ENCODE measurements around the gene U2SURP.

DNA sequence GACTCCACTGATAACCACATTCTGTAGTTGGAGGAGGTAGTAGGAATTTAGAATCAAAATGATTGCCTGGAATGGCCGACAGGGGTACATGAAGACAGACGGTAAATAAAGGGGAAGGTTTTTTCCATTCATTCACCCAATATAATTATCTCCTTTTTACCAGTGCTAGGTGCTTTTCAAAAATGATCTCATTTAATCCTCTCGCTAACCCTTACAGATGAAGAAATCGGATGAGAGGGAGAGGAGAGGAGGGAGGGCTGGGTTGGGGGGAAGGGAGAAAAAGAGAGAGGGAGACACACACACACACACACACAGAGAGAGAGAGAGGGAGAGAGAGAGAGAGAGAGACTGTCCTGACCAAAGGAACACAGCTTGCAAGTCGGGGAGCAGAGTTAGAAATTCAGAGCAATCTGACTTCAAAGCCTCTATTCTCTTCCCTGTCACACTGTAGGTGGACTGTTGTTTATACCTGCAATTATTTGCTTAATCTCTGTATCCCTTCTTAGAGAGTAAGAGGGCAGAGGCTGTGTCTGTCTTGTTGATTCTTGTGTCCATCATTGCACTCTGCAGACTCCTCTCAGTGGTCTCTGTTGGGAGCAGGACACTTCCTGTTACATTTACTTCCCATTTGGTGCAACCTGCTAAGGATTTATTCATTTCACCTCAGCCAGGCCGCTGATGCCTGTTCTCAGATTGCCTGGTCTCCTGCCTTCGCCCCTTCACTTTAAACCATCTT lies 19.2 kb upstream of the U2SURP start:
- TF ChIP-seq, protein P1, sequence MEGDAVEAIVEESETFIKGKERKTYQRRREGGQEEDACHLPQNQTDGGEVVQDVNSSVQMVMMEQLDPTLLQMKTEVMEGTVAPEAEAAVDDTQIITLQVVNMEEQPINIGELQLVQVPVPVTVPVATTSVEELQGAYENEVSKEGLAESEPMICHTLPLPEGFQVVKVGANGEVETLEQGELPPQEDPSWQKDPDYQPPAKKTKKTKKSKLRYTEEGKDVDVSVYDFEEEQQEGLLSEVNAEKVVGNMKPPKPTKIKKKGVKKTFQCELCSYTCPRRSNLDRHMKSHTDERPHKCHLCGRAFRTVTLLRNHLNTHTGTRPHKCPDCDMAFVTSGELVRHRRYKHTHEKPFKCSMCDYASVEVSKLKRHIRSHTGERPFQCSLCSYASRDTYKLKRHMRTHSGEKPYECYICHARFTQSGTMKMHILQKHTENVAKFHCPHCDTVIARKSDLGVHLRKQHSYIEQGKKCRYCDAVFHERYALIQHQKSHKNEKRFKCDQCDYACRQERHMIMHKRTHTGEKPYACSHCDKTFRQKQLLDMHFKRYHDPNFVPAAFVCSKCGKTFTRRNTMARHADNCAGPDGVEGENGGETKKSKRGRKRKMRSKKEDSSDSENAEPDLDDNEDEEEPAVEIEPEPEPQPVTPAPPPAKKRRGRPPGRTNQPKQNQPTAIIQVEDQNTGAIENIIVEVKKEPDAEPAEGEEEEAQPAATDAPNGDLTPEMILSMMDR (IDR thresholded peaks at IDR 0.05), result no peak
- no peak for TF ChIP-seq POLR2A (IDR thresholded peaks at IDR 0.05)

All from lower leg skin (tissue), 3 donors.